ENCODE results near the gene ETV7.
A peak's percentile ranks its signal among the peaks of the same experiment; 100 is the strongest.
"Not testable (repeated sequence)": the region's sequence is repeated elsewhere in the genome, so short reads cannot be mapped to it uniquely, and the experiment has no call there.

ETV7 gene

DNA sequence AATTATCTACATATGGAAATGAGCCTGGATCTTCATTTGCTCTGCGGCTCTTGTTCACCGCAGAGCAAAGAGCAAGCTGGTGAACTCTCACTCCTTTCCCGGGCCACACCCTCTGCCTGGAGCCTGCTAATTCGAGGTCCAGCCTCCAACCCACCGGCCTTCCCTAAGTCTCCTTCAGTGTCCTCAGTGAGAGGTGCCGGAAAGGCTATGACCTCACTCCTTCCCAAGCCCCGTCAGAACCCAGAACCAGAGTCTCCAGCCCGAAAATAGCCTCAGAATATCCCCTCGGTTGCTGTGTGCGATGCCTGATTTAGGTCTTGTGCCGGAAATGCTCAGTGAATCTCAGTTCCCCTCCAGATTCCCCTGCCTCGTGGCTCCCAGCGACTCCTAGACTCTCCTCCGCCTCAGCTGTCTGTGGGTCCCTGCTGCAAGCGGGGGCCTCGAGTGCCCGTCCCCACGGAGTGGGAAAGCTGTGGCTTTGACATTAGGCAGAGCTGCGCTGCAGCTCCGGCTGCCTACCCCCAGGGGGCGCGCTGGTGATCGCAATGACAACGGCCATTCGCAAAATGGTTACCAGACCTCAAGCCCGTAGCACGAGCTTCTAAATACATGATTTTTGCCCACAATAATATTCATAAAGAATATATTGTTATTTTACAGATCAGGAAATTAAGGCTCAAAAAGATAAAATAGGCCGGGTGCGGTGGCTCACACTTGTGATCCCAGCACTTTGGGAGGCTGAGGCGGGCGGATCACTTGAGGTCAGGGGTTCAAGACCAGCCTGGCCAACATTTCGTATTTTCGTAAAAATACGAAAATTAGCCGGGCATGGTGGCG lies 46.6 kb downstream of the ETV7 start:
- peak; percentile 68 for DNase-seq (ENCODE audit: low spot score)

DNA sequence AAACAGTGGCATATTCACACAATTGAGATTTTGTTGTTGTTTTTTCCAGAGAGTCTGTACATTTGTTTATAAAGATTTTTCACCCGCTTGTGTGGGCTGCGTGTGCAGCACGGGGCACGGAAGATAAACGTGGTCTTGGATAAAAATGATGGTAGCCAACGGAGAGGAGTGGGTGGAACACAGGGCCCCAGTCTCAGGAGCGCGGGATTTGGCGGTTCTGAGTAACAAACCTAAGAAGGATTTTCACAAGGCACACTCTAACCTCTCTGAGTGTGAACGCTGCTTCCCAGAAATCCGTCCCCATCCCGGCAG lies 47.2 kb downstream of the ETV7 start:
- no peak for DNase-seq (ENCODE audit: low spot score)

DNA sequence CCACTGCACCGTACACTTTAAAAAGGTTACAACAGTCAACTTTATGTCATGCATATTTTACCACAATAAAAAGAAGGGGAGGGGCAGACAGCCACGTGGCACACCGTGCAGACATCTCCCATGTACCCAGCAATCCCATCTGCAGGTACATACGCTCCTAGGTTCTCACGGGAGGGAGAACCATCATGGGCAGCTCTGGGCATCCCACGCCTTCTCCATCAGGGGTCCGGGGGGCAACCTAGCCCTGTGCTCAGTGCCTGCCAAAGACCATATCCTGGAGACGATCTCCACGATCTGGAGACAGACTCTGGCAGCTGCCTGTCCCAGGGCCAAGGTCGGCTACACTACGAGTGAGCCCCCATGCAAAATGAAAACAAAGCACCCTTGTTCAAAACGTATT lies 48.3 kb downstream of the ETV7 start:
- no peak for DNase-seq (ENCODE audit: low spot score)

DNA sequence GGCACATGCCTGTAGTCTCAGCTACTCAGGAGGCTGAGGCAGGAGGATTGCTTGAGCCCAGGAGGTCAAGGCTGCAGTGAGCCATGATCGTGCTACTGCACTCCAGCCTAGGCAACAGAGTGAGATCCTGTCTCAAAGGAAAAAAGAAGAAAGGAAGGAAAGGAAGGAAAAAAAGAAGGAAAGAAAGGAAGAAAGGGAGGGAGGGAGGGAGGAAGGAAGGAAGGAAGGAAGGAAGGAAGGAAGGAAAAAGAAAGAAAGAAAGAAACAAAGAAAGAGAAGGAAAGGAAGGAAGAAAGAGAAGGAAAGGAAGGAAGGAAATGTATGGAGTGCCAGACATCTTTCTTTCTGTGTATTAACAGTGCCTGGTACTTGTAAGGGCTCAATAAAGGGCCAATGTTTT lies 49.2 kb downstream of the ETV7 start:
- not testable (repeated sequence) for DNase-seq (ENCODE audit: low spot score)

DNA sequence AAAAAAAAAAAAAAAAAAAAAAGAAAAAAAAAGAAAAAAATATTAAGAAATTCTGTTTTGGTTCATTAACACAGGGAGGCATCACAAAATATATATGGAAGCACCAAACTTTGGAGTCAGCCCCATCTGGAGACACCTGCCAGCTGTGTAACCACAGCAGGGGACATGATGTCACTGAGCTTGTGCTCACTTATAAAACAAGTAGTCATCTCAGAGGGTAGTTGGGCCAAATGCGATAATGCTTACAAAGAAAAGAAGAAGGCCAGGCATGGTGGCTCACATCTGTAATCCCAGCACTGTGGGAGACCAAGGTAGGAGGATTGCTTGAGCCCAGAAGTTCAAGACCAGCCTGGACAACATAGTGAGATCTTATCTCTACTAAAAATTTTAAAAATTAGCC lies 49.7 kb downstream of the ETV7 start:
- DNase-seq (ENCODE audit: low spot score) = no peak

DNA sequence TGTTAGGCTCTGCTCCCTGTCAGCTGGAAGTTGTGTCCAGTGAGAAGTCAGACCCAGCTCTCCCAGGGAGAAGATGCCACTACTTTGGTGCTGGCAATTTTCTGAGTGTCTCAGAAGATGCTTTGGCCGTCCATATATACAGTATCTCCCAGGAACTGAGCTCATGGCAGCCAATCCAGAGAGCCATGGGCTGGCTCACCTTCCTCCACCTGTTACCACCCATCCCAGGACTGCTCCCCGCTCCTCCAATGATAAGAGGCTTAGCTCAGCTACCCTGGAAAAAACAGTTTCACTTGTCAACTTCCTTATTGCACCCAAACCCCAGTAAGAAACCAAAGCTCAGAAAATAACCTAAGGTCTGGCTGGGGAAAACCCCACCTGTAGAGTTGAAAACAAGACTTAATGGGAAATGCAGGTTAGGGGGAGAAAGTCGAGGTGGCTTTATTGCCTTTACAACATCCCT lies 50.7 kb downstream of the ETV7 start, which contains the start of gene BNIP5:
BNIP5 (minus strand) TSS at position 110 of the 463 bp plus-strand sequence. CDS start 6,198 bp downstream, outside the sequence.
- no peak for DNase-seq (ENCODE audit: low spot score)

DNA sequence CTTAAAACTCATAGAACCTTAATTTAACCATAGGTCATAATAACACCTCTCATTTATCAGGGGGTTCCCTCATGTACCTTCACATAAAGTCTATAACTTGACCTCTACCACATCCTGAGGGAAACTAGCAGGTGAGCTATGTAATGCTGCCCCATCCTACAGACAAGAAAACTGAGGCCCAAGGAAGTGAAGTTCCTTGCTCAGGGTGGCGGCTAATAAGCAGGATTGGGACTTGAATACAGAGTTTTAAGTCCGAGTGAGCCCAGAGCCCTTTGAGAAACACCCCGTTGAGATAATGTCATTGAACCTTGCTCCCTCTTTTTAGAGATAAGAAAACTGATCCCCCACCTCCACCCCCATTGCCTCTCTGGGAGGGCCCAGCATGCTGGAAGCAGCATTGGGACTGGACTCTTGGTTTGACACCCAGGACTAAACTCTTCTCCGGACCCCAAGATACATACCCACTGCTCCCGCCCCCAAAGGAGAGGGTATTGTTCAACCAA lies 51.2 kb downstream of the ETV7 start:
- DNase-seq (ENCODE audit: low spot score) = no peak

DNA sequence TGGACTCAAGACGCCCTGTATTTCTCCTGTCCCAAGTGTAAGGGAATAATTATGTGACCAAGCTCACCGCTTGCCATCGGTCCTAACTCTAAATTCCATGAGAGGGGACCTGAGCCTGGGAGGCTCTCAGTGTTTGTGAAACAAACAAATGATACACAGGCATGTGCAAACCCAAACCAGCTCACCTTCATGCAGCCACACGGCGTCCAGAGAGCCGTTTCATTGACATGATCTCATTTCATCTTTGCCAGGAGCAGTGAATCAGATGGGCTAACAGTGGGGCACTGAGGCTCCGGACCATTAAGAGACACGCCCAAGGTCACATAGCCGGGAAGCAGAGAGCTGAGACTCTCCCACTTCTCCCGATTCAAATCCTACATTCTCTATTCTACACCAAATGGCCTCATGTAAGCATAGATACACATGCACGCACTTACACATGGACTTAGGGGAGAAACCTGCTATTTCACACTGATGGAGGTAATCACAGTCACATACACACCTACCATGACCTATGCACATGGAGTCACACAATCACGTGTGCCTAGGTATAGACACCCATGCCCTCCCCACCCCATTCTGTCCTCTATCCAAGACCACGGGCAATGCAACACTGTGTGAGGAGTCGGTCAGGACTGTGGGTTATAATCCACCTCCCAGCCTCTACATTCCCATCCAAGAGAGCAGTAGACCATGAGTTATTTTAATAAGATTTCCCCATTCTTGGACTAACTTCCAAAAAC lies 51.8 kb downstream of the ETV7 start:
- no peak for DNase-seq (ENCODE audit: low spot score)

- DNase-seq (ENCODE audit: low spot score) = no peak
These were observed 52.5 kb downstream of the ETV7 start for GRCh38 chr6:36334832-36335459.

GRCh38 chr6:36333931-36334725 lies 53.3 kb downstream of the ETV7 start:
- peak; percentile 79 for DNase-seq (ENCODE audit: low spot score)

DNA sequence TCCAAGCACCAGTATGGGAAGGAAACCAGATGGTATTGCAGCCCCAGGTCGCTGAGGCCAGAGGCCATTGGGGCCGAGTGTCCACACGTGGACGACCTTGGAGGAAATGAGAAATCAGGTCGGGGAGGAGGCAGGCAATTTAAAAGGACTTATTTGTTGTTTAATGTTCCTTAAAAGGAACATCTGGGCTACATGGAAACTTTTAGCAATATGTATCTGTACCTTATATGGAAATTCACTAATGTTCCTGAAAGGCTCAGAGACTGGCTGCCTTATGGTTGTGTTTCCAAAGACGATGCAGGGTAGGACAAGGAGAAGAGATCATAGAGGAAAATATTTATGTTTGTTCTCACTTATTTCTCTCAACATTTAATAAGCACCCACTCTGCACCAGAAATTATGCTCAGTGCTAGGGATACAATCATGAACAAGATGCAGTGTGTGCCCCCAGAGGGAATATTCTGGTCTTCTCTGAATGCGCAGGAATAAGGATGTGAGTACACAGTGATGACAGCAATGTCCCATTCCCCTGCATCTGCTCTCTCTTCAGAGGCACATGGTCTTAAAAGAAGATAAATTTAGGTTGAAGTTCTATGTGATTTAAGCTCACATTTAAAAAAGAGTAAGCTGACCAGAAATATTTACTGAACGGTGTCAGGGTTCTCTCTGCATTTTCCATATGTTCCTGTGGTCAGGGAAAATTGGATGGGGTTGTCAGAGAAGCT lies 54.1 kb downstream of the ETV7 start:
- peak; percentile 45 for DNase-seq (ENCODE audit: low spot score)

- no peak for DNase-seq (ENCODE audit: low spot score)
These were observed 56.1 kb downstream of the ETV7 start for GRCh38 chr6:36331381-36331780.

DNA sequence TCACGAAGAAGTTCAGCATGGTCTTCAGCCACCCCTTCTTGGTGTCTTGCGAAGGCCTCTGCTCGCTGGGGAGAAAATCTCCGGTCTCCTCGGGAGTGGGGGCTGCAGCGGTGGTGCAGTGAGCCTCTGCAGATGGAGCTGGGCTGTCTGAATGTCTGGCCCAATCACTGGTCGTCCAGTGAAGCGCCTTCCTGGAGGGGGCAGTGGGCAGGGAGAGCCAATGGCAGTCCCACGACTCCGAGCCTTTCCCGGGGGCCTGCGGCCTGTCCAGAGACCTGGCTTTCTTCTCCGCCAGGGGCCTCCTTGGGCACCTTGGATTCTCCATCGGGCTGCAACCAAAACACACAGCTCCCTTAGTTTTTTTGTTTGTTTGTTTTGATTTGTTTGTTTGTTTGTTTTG lies 57.1 kb downstream of the ETV7 start:
- no peak for DNase-seq (ENCODE audit: low spot score)

- DNase-seq (ENCODE audit: low spot score) = no peak
These were observed 57.6 kb downstream of the ETV7 start for GRCh38 chr6:36329798-36330291.

- no peak for DNase-seq (ENCODE audit: low spot score)
These were observed 58.9 kb downstream of the ETV7 start for GRCh38 chr6:36328600-36328999.

- no peak for DNase-seq (ENCODE audit: low spot score)
These were observed 59.6 kb downstream of the ETV7 start for GRCh38 chr6:36327919-36328236.

- peak; percentile 10 for DNase-seq (ENCODE audit: low spot score)
These were observed 60.1 kb downstream of the ETV7 start for GRCh38 chr6:36327226-36327918.

DNA sequence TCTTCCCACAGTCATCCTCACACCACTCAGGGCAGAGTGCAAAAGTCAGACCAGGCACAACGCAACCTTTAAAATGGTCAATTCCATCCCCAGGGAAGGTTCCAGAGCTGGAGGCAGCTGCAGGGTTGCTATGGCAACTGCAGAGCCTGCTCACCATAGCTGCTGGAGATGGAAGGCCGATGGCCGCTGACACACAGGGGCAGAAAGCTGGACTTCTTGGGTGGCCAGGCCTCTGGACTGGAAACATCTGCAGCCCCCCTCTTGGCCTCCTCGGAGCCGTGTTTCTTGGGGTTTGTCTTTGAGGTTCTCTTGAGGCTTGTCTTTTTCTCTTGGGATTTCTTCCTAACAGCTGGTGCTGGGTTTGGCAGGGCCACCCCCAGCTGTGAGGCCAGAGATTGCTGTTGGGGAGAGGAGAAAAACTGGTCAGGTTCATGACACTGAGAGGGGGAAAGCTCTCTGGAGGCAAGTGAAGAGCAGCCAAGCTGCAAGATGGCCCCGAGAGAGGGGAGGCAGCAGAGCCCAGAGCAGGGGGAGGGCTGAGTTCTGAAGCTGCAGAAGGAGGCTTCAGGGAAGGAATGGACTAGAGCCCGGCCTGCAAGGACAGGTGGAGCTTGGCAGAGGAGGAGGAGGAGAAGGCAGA lies 61.0 kb downstream of the ETV7 start:
- DNase-seq (ENCODE audit: low spot score) = peak; percentile 25

DNA sequence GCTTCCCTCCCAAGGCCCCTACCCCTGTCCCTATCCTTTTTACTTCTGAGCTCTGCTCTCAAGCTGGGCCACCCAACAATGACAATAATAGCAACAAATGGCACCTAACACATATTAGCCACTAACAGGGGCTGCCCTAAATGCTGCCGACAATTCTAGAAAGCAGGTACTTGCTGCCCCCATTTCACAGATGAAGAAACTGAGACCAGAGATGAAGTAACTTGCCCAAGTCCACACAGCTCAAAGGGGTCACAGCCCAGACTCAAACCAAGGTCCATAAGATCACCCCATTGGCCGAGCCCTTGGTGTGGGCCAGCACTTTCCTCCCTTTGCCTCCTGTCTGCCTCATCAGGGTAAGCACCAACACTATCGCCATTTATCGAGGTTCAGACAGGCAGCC lies 62.8 kb downstream of the ETV7 start:
- no peak for DNase-seq (ENCODE audit: low spot score)

- no peak for DNase-seq (ENCODE audit: low spot score)
These were observed 63.3 kb downstream of the ETV7 start for GRCh38 chr6:36324191-36324590.
